ENCODE measurements around the gene GALNT2.

Gene GALNT2

DNA sequence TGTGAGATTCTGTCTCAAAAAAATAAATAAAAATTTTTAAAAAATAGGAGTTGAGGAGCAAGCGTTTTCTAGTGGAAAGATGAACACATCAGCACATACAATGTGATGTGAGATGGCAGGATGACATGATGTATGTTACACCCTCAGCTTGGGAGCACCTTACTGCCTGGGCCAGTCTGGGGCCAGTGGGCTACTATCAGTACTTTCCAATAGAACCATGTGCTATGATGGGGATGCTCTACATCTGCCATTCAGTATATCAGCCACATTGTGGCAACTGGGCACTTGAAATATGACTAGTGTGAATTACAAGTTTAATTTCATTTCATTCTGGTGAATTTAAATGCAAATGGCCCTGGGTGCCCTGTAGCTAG lies 203.1 kb downstream of the GALNT2 start:
- no peak for DNase-seq

DNA sequence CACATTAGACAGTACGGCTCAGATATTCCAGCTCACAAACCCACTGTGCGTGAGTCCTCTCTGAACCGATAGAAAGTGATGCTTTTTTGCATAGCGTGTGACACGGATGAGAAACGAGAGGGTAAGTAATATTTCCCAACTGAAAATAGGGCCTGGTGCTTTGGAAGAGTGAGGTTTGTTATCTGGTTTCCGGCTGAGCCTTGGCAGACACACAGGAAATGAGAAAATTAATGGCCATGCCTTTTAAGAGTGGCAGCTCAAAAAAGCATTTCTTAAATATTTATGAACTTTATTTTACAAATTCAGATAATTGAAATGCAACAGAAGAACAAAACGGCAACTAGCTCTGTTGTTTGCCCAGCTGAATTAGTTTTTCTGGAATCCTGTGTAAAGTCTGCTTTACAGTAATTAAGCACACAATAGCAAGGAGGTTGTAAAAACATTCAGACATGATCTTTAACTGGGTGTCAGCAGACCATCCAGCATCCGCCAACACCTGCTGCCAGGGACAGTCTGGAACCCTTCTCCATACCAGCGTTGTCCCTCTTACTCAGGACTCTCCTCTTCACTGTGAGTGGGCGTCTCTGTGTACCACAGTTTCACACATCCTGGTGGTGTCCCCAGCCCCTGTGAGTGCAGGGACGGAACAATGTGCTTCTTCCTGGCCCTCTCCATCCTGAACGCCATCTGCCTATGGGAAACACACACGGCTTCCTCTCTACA lies 203.7 kb downstream of the GALNT2 start:
- DNase-seq = peak; percentile 6

DNA sequence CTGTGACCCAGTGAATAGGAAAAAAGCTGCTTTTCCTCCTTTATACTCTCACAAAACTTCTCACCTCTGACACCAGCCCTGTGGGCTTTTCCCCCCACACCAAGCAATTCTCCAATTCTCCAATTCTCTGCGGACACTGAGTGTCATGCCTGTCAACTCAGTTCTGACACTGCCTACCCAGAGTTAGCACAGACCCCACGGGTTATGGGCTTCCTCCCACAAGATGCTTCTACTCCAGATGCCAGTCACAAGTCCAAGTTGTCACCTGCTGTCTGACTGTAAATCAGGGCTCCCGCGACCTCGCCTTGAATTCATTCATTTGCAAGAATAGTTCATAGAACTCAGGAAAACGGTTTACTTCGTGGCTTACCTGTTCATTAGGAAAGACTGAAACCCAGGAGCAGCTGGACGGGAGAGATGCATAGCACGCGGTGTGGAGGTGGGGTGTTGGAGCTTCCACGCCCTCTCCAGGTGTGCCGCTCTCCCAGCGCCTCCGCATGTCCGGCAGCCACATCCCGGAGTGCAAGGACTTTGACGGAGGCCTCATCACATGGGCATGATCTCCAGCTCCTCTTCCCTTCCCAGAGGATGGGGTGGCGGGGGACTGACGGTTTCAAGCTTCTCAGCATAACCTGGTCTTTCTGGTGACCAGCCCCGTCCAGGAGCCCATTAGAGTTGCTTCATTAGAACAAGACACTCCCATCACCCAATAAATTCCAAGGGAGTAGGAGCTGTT lies 204.4 kb downstream of the GALNT2 start:
- DNase-seq = no peak

GRCh38 chr1:230272557-230272956 lies 205.5 kb downstream of the GALNT2 start:
- DNase-seq = no peak

DNA sequence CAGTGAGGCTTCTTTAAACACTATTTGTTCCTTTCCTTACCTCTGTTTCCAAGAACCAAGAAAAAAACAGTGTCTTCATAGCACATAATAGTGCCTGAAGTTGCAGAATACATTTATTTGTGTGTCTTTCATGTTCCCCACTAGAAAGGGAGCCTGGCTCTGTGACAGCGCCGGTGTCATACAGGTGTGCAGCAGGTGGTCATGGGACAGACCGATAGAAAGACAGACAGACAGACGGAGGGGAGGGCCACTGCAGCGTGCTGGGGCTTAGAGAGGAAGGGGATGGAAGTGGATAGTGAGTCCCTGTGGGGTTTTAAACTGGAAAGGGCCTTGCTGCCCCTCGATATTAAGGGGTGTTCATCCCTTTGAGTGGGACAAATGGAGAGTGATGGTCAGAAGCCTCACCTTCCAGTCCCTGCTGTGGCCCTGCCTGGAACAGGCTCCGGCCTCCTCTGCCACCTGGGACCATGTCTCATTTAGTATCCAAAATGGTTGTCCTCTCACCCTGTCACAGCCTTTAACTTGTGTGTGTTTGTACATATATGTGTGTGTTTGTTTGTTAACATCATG lies 206.2 kb downstream of the GALNT2 start:
- no peak for DNase-seq

DNA sequence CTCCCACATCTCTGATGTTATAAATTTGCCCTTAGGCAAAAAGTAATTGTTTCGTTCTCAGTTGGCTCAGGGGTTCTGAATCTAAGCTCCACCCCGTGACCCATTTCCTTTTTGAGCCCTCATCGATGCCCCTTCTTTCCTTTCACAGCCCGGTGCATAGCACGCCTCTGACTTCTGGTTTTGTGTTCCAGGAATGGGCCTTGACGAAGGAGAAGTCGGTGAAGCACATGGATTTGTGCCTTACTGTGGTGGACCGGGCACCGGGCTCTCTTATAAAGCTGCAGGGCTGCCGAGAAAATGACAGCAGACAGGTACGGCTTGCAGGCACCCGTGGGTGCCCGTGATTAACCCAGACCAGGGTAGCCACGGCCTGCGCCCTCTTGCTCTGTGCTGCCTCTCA lies 207.2 kb downstream of the GALNT2 start:
- DNase-seq = no peak

DNA sequence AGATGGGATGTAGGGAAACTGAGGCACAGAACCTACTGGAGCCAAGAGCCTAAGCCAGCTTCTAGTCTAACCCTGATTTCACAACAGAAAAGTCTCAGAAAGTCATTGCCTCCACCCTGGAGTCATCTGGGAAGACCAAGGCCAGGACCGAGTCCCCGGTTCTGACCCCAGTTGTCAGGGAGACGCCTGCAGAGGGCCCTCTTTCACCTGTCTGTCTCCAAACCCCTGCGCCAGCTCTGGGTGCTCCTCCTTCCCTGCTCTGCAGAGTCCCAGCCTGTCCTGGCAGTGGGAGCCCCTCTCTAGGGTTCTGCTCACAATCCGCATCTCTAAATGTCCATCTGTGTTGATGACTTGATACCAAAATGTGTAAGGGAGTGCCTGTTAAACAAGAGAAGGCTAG lies 209.4 kb downstream of the GALNT2 start:
- DNase-seq = no peak

DNA sequence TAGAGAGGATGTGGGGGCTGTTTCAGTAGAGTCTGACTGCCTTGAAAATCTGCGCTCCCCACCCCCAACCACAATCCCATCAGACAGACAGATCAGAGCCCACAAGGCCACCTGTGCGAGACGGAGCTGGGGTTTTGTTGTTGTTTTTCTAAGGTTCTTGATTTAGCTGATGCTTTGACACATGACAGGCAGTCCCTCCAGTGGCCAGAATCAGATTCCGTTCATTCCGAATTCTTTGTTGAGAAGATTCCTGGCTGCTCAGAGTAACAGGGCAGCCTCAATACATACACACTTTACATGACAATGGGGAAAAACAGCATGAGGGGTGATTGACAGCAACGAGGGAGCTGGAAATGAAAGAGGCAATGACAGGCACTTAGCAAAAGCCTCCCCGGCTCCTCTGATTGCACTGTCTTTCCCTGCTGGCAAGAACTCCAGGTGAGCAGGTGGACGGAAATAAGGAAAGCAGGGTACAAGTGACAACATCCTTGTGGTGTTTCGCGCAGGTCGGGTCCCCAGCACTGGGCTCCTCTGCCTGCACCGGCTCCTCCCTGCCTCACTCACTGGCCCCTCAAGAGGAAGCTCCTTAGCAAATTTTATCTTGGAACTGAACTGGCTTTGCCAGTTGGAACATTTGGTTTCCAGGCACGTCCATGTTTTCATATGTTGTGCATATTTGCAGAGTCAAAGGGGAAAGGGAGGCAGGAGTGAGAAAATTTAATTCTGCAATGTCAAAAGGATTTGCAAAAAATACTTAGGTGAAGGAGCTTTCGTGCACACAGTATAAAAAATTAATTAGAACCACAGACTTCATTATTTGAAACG lies 210.4 kb downstream of the GALNT2 start:
- DNase-seq = no peak

GRCh38 chr1:230278376-230278775 lies 211.3 kb downstream of the GALNT2 start:
- DNase-seq = no peak

GRCh38 chr1:230278871-230279582 lies 212.0 kb downstream of the GALNT2 start:
- DNase-seq = no peak

- DNase-seq = no peak
These were observed 212.5 kb downstream of the GALNT2 start for GRCh38 chr1:230279583-230279945.

- no peak for DNase-seq
These were observed 213.2 kb downstream of the GALNT2 start for GRCh38 chr1:230280054-230280795.

DNA sequence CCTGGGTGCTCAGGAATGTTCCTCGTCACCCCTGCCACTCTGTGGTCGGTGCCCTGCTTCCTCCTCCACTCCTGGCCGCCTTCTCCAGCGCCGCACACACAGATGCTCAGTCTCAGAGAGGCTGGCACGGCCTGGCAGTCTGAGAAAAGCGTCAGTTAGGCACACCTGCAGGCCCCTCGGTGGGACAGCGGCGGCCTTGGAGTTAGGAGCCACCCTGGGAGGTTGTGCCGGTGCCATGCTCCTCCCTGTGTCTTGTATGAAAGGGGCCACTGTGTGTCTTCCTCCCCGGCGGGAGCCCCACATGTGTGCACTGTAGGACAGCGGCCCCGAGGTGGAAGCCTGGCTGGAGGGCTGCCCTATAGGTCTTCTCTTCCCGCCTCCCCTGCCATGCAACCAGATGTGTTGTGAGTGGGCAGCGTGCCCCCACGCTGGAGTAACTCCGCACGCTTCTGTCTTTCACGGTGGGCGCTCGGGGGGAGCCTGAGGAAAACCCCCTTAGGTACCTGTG lies 213.9 kb downstream of the GALNT2 start:
- no peak for DNase-seq

GRCh38 chr1:230281556-230281955 lies 214.5 kb downstream of the GALNT2 start:
- DNase-seq = no peak

DNA sequence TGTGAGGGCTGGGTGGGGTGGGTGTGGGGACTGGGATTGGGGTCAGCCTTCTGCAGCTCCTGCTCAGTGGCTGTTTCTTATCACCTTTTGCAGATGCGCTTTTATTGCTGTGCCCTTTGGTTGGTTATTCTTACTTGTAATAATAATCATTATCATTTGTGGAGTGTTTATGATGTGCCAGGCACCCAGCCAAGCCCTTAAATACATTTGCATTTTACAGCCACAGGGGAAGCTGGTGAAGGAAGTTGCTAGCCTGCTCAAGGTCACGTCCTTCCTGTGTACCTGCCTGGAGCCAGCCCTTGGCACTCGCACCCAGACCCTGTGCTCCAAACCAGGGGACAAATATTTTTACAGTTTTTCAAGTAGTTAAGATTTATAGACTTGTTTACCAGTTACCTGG lies 215.1 kb downstream of the GALNT2 start:
- no peak for DNase-seq

- DNase-seq = no peak
These were observed 216.6 kb downstream of the GALNT2 start for GRCh38 chr1:230283678-230284077.

DNA sequence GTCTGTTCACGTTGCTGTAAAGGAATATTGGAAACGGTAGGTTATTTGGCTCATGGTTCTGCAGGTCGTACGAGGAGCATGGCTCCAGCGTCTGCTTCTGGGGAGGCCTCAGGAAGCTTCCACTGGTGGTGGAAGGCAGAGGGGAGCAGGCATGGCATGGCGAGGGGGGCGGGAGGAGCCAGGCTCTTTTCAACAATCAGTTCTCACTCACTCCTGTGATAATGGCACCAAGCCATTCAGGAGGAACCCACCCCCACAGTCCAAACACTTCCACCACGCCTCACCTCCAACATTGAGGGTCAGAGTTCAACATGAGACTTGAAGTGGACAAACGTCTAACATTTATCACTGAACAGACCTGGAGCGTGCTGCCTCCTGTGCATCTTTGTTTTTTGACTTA lies 217.9 kb downstream of the GALNT2 start:
- no peak for DNase-seq

GRCh38 chr1:230285351-230285750 lies 218.3 kb downstream of the GALNT2 start:
- DNase-seq = no peak

DNA sequence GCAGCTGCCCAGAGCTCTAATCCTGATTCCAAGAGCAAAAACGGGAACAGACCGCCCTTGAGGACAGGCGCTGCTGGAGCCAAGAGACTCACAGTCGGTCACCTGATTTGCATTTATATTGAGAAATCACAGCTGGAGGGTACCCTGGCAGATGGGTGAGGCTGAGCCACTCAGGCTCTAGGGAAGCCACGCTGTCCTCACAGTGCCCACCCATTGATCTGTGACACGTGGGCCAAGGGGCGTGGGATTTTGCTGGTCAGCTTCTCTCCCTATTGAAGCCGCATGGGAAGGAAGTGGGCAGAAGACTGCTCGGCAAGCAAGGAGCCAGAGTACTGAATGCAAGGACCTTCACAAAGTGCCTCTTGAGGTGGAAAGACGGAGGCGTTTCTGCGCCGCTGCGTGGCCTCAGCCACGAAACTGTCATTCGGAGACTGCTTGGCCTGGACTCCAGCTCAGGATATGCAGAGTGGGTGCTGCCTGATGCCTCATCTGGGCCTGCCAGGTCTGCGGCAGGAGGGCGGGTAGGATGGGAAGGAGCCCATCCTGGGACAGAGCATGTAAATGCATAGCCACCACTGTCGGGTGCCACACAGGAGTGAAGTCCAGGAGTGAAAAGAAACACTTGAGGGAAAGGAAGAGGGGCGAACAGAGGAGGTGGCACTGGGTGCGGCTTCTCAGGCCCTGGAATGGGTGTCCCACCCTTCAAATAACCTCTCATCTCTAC lies 219.3 kb downstream of the GALNT2 start:
- DNase-seq = no peak

- DNase-seq = no peak
These were observed 219.8 kb downstream of the GALNT2 start for GRCh38 chr1:230286890-230287269.

- DNase-seq = no peak
These were observed 220.8 kb downstream of the GALNT2 start for GRCh38 chr1:230287674-230288315.
